Esophagus squamous epithelium (tissue), 4 donors: ENCODE data around the gene NCBP2.

ENCODE experiments used
- POLR2A ChIP-seq, 4 donors: fragments of 450-650 bp; IDR thresholded peaks; one replicate each; pipeline ENCODE4 v1.6.1; 2017; ENCODE audit warnings: antibody characterized with exemption in 4 of 4, mild to moderate bottlenecking in 4 of 4, moderate library complexity in 3 of 4
- TF ChIP-seq, protein P1 (sequence below), 6 experiments: fragments of 450-650 bp in 4 of 6; fragments of 200-600 bp in 2 of 6; sonication (generic) in 2 of 6; IDR thresholded peaks; one replicate each; pipeline ENCODE4 v1.5.1; 2016 to 2019; ENCODE audit warnings: antibody characterized with exemption in 6 of 6, mild to moderate bottlenecking in 4 of 6, moderate library complexity in 4 of 6

DNA sequence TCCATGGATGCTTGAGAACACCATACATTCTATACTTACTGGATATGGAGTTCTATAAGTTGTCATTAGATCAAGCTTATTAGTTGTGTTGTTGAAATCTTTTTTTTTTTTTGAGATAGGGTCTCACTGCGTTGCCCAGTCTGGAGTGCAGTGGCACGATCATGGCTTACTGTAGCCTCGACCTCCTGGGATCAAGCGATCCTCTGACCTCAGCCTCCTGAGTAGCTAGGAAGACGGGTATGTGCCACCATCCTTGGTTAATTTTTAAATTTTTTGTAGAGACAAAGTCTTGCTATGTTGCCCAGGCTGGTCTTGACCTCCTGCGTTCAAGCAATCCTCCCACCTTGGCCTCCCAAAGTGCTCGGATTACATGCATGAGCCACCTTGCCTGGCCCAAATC lies 12.5 kb upstream of the NCBP2 start:
- TF ChIP-seq, protein P1, sequence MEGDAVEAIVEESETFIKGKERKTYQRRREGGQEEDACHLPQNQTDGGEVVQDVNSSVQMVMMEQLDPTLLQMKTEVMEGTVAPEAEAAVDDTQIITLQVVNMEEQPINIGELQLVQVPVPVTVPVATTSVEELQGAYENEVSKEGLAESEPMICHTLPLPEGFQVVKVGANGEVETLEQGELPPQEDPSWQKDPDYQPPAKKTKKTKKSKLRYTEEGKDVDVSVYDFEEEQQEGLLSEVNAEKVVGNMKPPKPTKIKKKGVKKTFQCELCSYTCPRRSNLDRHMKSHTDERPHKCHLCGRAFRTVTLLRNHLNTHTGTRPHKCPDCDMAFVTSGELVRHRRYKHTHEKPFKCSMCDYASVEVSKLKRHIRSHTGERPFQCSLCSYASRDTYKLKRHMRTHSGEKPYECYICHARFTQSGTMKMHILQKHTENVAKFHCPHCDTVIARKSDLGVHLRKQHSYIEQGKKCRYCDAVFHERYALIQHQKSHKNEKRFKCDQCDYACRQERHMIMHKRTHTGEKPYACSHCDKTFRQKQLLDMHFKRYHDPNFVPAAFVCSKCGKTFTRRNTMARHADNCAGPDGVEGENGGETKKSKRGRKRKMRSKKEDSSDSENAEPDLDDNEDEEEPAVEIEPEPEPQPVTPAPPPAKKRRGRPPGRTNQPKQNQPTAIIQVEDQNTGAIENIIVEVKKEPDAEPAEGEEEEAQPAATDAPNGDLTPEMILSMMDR (IDR thresholded peaks at IDR 0.05), result no peak
- TF ChIP-seq POLR2A (IDR thresholded peaks at IDR 0.05), result no peak
